Astrocyte of the spinal cord (primary cell): ENCODE measurements around the gene PML.
"Not testable (repeated sequence)": the region's sequence is repeated elsewhere in the genome, so short reads cannot be mapped to it uniquely, and the experiment has no call there.

Experiments
- DNase-seq: peaks from one replicate; pipeline ENCODE4 v3.0.0; 2011; ENCODE audit warnings: low read depth, low spot score
- H3K4me3 ChIP-seq: 2 replicates; pipeline ENCODE4 v1.5.1; 2011; ENCODE audit warnings: low read depth, mild to moderate bottlenecking, low read length, moderate library complexity
- CTCF ChIP-seq: IDR thresholded peaks from 2 replicates; pipeline ENCODE4 v1.5.1; 2012; ENCODE audit warnings: low read depth, mild to moderate bottlenecking, low read length, inconsistent platforms
- in situ Hi-C: cut with HindIII; loops from 2 replicates; pipeline ENCODE4 v1.10.0; 2017; ENCODE audit warnings: low sequenced_read_pairs

PML gene

GRCh38 chr15:74072614-74073337, 78.3 kb downstream of the PML start:
- H3K4me3 ChIP-seq, DNase-seq, in situ Hi-C loops: not testable (repeated sequence)
- peak; percentile 30 for TF ChIP-seq CTCF

- DNase-seq, in situ Hi-C loops, H3K4me3 ChIP-seq: not testable (repeated sequence)
Measured at GRCh38 chr15:74075781-74076180, 81.3 kb downstream of the PML start.

DNA sequence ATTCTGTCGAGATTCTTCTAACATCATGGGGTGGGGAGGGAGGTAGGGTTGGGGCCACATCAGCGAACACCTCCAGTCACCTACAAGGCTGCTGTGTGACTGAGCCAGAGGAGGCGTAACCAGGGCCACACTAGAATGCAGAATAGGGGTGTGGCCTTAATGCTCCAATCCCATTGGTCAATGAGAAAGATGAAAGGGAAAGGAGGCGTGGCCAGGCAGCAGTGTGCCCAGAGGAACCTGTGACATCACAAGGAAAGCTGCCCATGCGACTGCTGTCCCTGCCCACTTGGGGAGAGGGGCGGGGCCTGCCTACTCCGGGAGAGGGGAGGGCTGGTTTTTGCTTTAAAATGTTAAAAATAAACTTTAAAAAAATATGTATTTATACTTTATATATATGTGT, 87.9 kb downstream of the PML start, which contains the start of gene GOLGA6A:
Gene GOLGA6A, minus strand, starts transcription at position 101 of the 400 bp plus-strand sequence. Its CDS starts 41 bp downstream, at position 60.
- H3K4me3 ChIP-seq, DNase-seq, in situ Hi-C loops: not testable (repeated sequence)

DNA sequence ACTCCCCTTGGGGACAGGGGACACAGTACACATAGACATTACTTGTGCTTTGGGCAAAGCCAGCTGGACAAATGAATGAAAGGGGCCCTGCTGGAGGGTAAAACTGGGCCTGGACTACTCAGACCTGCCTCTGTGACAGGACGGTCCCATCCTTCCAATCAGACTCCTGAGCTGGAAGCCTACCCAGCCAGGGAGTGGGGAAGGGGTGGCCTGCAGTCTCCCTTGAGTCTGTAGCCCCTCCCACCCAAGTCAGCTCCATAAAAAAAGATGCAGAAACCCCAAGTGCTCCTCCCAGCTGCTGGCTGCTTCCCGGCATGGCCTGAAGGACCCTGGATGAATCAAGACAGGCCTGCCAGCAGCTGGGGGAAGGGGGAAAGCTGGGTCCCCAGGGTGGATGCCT, 100.1 kb downstream of the PML start:
- DNase-seq, H3K4me3 ChIP-seq, in situ Hi-C loops: not testable (repeated sequence)

GRCh38 chr15:74095610-74096009, 101.1 kb downstream of the PML start:
- H3K4me3 ChIP-seq, in situ Hi-C loops, DNase-seq: not testable (repeated sequence)

GRCh38 chr15:74096753-74097474, 102.4 kb downstream of the PML start:
- in situ Hi-C loops, DNase-seq, H3K4me3 ChIP-seq: not testable (repeated sequence)
